Cardiac septum (tissue), 1 donor: ENCODE data around the gene SIRT3. TPM values are rescaled to one million over a fixed set of nuclear protein-coding genes. Genes with fewer than 3 reads are reported as not detected.
A peak's percentile ranks its signal among the peaks of the same experiment; 100 is the strongest.
"Not testable (repeated sequence)": the region's sequence is repeated elsewhere in the genome, so short reads cannot be mapped to it uniquely, and the experiment has no call there.

Source experiments
- DNase-seq: peaks from one replicate; pipeline ENCODE4 v3.0.0-alpha.2; 2020; ENCODE audit warnings: low spot score
- intact Hi-C: fragments of 100-400 bp; cut with DNase I; formaldehyde crosslinking; loops from one replicate; pipeline ENCODE4 v1.14.0; 2022
- total RNA-seq: library from RNA; stranded (reverse); fragmentation: NEBNext Ultra II Directional; extraction: Animal tissue kit (Norgen Biotek cat#: 25700); gene quantifications from one replicate; pipeline ENCODE4 v1.2.1, GENCODE V29; 2021
- donor health status: DM: no; HTN: no; CAD: no.

Gene SIRT3
- total RNA-seq, 1 donor from 2014 or later, result 27.0 TPM

- peak; percentile 67 for DNase-seq
- intact Hi-C loops, result no loop called here
Observed at GRCh38 chr11:221998-222789, 13.9 kb downstream of the SIRT3 start.

GRCh38 chr11:221539-221938 lies 14.6 kb downstream of the SIRT3 start:
- intact Hi-C loops, result no loop called here
- no peak for DNase-seq

- intact Hi-C loops, result not testable (repeated sequence)
Observed at GRCh38 chr11:220641-221215, 15.4 kb downstream of the SIRT3 start.

DNA sequence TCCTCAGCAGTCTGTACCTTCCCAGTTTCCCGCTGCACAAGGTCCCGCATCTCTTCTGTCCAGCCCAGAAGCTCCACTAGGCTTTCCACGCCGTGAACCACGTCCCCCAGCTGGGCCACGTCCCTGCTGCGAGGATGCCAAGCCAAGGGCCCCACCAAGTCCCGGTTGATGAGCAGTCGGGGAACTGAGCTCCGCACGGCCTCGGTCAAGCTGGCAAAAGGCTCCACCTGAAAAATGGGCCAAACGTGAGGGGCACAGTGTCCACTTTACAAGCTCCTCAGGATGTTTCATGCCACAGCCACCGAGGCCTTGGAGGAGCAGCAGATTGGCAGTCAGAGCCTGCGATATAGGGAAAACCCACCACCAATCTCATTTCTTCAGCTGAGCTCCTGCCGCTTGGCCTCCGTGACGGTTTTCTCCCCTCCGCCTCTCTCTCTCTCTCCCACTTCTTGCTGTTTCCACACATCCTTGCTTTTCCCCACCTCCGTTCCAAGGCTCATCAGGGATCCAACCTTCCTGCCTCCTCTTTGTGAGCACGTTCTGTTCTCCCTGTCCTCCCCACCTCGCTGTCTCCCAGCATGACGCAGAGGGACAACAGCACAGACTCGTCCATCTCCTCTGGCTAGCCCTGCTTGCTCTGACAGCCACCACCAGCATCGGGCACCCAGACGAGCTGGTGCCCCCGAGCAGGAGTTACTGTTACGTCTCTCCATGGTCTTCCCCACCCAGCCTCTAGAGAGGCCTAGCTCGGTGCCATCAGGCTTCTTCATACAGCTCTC lies 17.1 kb downstream of the SIRT3 start:
- intact Hi-C loops, result no loop called here
- DNase-seq, result peak; percentile 50

More at GRCh38 chr11:220641-221215, 15.4 kb downstream of the SIRT3 start:
- not testable (repeated sequence) for DNase-seq

DNA sequence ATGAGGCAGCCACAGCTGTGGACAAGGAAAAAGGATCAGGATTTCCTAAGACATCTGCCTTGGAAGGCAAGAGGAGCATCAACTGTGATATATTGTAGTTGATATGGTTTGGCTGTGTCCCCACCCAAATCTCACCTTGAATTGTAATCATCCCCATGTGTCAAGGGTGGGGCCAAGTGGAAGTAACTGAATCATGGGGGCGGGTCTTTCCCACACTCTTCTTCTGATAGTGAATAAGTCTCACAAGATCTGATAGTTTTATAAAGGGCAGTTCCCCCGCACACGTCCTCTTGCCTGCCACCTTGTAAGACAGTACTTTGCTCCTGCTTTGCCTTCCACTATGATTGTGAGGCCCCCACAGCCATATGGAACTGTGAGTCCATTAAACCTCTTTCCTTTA lies 18.4 kb downstream of the SIRT3 start:
- no peak for DNase-seq
- intact Hi-C loops, result no loop called here

GRCh38 chr11:216081-216974 lies 19.8 kb downstream of the SIRT3 start:
- intact Hi-C loops, result no loop called here

DNA sequence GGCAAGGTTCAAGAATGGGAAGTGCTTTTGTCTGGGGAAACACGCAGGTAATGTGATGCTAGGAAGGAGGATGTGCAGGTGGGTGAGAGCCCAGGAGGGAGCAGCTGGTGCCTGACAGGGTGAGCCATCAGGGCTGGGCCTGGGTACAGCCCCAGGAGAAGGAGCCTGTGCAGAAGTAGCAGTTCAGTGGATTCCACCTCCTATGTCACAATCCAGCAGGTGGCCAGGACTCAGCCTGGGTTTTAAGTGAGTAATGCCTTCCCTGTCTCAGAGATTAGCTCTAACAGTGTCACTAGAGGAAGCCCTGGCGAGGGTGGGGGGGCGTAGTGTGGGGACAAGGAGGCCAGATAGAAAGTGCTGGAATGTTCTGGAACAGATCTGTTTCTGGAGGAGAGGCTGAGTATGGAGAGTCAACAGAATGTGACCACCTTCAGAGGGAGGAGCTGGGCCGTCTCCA lies 20.5 kb downstream of the SIRT3 start:
- peak; percentile 53 for DNase-seq
- intact Hi-C loops, result no loop called here

More at GRCh38 chr11:216081-216974, 19.8 kb downstream of the SIRT3 start:
- DNase-seq, result peak; percentile 20

DNA sequence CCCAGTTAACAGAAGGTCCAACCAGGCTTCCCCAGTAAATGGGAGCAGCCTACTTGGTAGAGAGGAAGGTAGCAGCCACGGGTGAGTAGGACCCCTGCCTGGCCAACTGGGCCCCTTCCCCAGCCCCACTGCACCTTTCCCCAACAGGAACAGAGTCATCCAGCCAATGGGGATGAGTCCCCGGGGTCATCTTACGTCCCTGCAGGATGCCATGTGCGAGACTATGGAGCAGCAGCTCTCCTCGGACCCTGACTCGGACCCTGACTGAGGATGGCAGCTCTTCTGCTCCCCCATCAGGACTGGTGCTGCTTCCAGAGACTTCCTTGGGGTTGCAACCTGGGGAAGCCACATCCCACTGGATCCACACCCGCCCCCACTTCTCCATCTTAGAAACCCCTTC lies 22.1 kb downstream of the SIRT3 start:
- DNase-seq, result peak; percentile 38
- intact Hi-C loops, result no loop called here

DNA sequence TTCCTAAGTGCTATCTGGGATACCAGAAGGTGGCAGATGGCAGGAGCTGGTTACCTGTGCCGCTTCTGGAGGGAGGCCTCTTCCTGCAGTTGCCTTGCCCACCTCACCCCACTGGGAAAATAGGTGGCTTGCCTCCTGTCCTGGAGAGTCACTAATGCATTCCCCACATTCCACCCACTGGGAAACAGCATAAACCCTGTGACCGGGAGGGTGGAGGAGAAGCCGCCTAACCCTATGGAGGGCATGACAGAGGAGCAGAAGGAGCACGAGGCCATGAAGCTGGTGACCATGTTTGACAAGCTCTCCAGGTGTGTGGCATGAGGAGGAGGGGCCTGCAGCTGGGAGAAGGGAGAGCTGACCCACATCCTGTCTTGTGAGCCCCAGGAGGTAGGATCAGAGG lies 23.0 kb downstream of the SIRT3 start:
- intact Hi-C loops, result no loop called here
- DNase-seq, result no peak

GRCh38 chr11:212150-213100 lies 23.7 kb downstream of the SIRT3 start:
- DNase-seq, result no peak
- intact Hi-C loops, result no loop called here

- DNase-seq, result no peak
- intact Hi-C loops, result no loop called here
Observed at GRCh38 chr11:211741-212140, 24.4 kb downstream of the SIRT3 start.

GRCh38 chr11:211295-211694 lies 24.8 kb downstream of the SIRT3 start:
- intact Hi-C loops, result no loop called here
- DNase-seq, result peak; percentile 6

GRCh38 chr11:210803-211180 lies 25.4 kb downstream of the SIRT3 start:
- peak; percentile 7 for DNase-seq
- intact Hi-C loops, result no loop called here

GRCh38 chr11:210122-210802 lies 25.9 kb downstream of the SIRT3 start:
- intact Hi-C loops, result no loop called here
- peak; percentile 29 for DNase-seq

- peak; percentile 74 for DNase-seq
- intact Hi-C loops, result loop anchor here (5.0 kb wide), 1 partner anchor 148 kb away; no protein-coding TSS in a partner anchor
Observed at GRCh38 chr11:209275-210121, 26.6 kb downstream of the SIRT3 start.

- intact Hi-C loops, result loop anchor here (1.0 to 5.0 kb wide), 3 partner anchors 27 to 241 kb away; partner anchors contain the start of genes PSMD13, PTDSS2 and SIRT3
- DNase-seq, result no peak
Observed at GRCh38 chr11:208917-209260, 27.3 kb downstream of the SIRT3 start.
